Retina (tissue), 1 donor: ENCODE data around the gene ASPDH.
A peak's percentile ranks its signal among the peaks of the same experiment; 100 is the strongest.
"Not testable (repeated sequence)": the region's sequence is repeated elsewhere in the genome, so short reads cannot be mapped to it uniquely, and the experiment has no call there.

ENCODE experiments used
- DNase-seq: peaks from one replicate; pipeline ENCODE4 v3.0.0-alpha.2; 2016

ASPDH gene

GRCh38 chr19:50547385-50548190 is 33.9 kb upstream of the ASPDH start:
- DNase-seq: no peak

DNA sequence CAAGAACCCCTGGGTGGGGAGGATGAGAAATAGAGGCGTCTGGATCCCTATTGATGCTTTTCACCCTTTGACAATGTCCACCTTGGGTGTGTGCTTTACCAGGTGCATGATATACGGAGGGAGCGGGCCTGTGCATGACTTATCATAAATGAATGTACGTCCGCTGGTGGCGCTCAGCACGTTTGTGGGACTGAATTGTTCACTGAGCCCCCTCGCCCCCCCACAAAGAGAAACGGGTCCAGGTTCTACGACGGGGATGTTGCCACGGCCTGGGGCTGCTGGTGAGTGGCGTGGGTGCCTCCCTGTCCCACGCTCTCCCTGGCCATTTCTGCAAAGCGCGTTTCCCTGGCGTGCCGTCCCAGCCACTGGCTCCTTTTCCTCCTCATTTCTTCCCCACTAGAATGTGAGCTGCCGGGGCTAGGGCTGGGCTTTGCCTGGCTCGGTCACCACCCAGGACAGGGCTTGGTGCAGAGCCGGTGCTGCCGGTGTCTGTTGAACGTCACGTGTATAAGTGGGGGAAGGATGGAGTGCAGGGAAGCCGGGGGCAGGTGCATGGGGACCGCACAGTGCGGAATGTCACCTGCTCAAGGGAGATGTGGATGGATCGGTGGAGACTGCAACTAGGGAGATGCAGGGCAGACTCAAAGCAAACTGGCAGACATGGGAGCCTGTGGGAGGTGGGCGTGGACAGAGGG is 33.0 kb upstream of the ASPDH start:
- DNase-seq: no peak

- no peak for DNase-seq
These were observed 29.2 kb upstream of the ASPDH start for GRCh38 chr19:50542943-50543342.

- DNase-seq: peak; percentile 89
These were observed 24.1 kb upstream of the ASPDH start for GRCh38 chr19:50537769-50538230.

GRCh38 chr19:50537306-50537685 is 23.6 kb upstream of the ASPDH start:
- DNase-seq: no peak

- DNase-seq: no peak
These were observed 23.1 kb upstream of the ASPDH start for GRCh38 chr19:50536662-50537305.

- no peak for DNase-seq
These were observed 22.0 kb upstream of the ASPDH start for GRCh38 chr19:50535672-50536187.

- no peak for DNase-seq
These were observed 20.8 kb upstream of the ASPDH start for GRCh38 chr19:50534478-50534877.

DNA sequence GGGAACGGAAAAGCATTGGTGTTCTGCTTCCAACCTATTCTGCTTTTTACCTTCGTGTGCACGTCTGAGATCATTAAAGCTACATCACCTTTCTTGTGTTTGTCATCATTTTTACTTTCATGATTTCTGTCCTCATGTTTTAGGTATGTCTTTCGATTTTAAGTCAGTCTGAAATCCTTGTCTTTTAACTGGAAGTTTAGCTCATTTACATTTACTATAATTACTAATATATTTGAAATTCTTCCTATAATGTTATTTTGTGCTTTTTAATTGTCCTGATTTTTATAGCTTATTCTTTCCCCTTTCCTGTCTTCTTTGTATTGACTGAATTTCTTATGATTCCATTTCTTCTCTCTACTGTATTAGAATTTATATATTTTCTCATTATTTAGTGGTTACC is 19.2 kb upstream of the ASPDH start:
- no peak for DNase-seq

- peak; percentile 36 for DNase-seq
These were observed 17.5 kb upstream of the ASPDH start for GRCh38 chr19:50531171-50531612.

DNA sequence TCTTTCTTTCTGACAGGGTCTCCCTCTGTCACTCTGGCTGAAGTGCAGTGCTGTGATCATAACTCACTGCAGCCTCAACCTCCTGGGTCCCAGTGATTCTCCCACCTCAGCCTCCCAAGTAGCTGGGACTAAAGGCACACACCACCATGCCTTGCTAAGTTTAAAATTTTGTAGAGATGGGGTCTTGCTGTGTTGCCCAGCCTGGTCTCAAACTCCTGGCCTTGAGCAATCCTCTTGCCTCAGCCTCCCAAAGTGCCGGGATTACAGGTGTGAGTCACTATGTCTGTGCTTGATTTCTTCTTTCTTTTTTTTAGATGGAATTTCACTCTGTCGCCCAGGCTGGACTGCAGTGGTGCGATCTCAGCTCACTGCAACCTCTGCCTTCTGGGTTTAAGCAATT is 14.3 kb upstream of the ASPDH start:
- not testable (repeated sequence) for DNase-seq

GRCh38 chr19:50522881-50523280 is 9.2 kb upstream of the ASPDH start:
- no peak for DNase-seq

DNA sequence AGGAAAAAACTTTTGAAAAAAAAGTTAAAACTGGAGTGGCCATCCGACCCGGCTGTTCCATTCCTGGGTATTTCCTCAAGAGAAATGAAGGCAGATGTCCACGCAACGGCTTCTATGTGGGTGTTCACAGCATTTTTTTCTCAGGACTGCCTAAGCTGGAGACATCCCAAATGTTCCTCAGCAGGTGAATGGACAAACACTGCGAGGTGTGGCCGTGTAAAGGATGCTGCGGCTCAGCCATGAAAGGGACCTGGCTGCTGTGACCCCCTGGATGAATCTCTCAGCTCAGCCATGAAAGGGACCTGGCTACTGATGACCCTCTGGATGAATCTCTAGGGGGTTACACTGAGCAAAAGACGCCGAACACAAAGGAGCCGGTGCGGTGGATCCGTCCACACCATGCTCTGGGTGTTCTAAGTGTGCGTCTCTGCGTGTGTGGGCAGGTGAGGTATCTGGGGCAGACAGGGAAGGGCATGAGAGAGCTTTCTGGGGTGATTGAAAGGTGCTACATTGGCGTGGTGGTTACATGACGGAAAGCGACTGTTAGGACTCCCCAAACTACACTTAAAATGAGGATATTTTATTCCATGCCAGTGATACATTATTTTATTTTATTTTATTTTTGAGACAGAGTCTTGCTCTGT is 7.2 kb upstream of the ASPDH start:
- DNase-seq: no peak

GRCh38 chr19:50519006-50519575 is 5.4 kb upstream of the ASPDH start:
- no peak for DNase-seq

- no peak for DNase-seq
These were observed 4.6 kb upstream of the ASPDH start for GRCh38 chr19:50518091-50519005.

GRCh38 chr19:50517704-50518075 is 4.0 kb upstream of the ASPDH start:
- DNase-seq: no peak

DNA sequence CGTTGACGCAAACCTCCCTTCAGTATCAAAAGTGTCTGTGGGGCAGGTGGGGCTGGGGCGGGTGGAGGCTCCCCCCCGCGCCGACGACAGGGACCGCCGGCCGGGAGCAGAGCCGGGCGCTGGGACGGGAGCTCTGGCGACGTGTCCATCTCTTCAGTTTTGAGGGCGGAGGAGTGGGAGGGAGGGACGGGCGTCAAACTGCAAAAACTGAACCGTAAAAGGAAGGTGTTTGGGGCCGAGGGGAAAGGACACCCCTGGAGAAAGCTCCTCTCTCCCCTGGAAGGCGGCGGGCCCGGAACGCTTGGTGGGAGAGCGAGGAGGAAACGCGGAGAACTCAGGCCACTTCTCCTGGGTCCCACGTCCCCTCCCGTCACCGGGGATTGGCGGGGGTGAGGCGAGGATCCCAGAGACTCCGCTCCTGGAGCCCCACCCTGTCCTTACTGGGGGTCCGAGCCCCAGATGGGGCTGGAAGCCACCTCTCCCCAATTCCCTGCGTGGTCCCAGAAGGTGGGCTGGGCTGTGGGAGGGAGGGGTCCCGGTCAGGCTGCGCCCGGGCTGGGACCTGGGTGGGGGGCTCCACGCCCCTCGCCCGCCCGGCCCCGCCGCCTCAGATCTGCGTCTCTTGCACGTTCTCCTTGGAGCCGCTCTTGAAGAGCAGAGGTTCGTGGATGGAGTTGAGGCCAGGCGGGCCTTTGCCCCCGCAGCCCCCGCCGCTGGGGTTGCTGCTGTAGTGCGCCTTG is 3.4 kb upstream of the ASPDH start:
- no peak for DNase-seq

- no peak for DNase-seq
These were observed 2.7 kb upstream of the ASPDH start for GRCh38 chr19:50516456-50516855.

DNA sequence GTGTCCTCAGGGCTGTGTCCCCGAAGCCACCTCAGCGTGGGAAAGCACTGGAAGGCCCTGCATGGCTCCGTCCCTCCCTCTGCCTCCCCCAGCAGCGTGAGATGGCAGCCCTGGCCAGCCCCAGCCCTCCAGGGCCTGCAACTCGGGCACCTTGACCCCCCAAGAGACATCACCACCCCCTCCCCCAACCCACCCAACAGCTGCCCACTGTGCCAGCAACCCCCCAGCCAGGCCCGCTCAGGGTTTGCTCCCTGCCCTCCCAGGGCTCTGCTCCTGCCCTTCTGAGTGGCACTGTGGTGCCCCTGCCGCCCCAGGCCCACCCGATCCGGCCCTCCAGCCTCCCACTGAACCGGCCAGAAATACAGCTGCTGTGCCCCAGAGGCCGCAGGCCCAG is 1.5 kb upstream of the ASPDH start:
- DNase-seq: no peak

- DNase-seq: peak; percentile 85
These were observed 844 bp upstream of the ASPDH start for GRCh38 chr19:50514346-50515167.
